AG04449 (cell line): Measurements from ENCODE around the gene PIP5K1B.

Experiments
- CTCF ChIA-PET: fragments of 350-600 bp; formaldehyde crosslinking; extraction: SDS; loops from one replicate; lab custom pipeline; 2021; ENCODE audit warnings: antibody characterized with exemption; lab: Yijun Ruan, JAX
- POLR2A ChIA-PET: fragments of 400-600, 350-600 bp; formaldehyde crosslinking; extraction: SDS; loops from one replicate; lab custom pipeline; 2020; ENCODE audit warnings: antibody characterized with exemption, inconsistent platforms; lab: Yijun Ruan, JAX
- DNase-seq: peaks from one replicate; pipeline ENCODE4 v3.0.0-alpha.2; 2010; ENCODE audit warnings: low read depth, low spot score
- H3K4me3 ChIP-seq: 2 replicates; pipeline ENCODE4 v1.5.1; 2011; ENCODE audit warnings: low read depth, mild to moderate bottlenecking, control low read depth, low read length
- CTCF ChIP-seq: IDR thresholded peaks from one replicate; pipeline ENCODE4 v1.5.1; 2011; ENCODE audit warnings: mild to moderate bottlenecking, moderate library complexity, low read length, control low read depth, inconsistent platforms; ENCODE audit not compliant: insufficient read depth; ENCODE audit errors: missing control alignments

The PIP5K1B gene

GRCh38 chr9:68750786-68751185 is 45.7 kb downstream of the PIP5K1B start:
- TF ChIP-seq CTCF, result no peak
- CTCF ChIA-PET, result no interaction called here
- DNase-seq, result no peak
- POLR2A ChIA-PET, result no interaction called here
- no peak overlapping the region for H3K4me3 ChIP-seq

GRCh38 chr9:68751556-68751955 is 46.5 kb downstream of the PIP5K1B start:
- no peak for DNase-seq
- ChIA-PET CTCF (no interaction called here), POLR2A (no interaction called here)
- no peak for TF ChIP-seq CTCF
- H3K4me3 ChIP-seq, result no peak overlapping the region

DNA sequence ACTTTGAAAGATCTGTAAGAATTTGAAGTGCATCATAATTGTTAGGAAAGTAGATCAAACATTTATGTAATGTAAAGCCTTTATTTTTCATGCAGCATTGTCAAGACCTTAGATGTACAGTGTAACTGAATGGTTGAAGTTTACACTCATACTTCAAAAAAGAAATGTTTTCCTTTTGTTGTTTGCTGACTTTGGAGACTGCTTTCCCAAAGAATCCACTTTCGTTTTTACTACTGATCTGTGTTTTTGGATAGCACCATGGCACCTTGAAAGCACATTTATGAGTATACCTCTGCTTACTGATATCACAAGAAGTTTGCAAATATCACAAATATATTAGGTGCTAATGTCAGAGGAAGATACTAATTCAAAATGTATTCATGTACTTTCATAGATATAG is 50.0 kb downstream of the PIP5K1B start:
- no peak overlapping the region for H3K4me3 ChIP-seq
- POLR2A ChIA-PET, result no interaction called here
- DNase-seq, result no peak
- TF ChIP-seq CTCF, result no peak
- CTCF ChIA-PET, result no interaction called here

GRCh38 chr9:68755752-68756151 is 50.7 kb downstream of the PIP5K1B start:
- CTCF ChIA-PET, result no interaction called here
- no peak for TF ChIP-seq CTCF
- H3K4me3 ChIP-seq, result no peak overlapping the region
- POLR2A ChIA-PET, result no interaction called here
- DNase-seq, result no peak

DNA sequence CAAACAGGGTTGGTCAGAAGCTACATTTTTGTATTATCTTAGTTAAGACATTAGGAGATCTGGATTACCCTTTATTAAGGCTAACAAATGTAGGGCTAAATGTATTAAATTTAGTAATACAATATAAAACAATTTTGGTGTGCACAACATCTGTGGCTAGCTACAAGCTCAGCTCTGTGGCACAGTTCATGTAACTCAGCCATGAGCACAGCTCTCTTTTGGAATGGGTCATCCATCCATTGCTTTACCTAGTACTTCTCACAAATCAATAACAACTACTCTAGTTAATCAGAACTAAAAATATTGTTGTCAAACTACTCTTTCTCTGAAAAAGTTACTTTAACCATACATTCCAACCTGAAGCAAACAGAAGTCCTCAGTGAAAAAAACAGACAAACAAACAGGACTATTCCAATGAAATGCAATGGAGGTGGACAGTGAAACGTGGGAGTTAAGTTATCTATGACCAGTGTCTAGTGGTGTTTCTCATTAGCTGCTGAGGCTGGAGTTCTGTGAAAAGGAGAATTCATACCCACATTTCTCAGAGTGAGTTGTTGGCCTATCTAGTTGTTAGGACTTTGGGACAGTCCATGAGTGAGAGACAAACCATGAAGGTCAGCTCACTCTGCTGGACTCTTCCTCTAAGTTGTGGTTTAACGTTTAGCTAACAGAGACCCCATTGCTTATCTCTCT is 55.1 kb downstream of the PIP5K1B start:
- ChIA-PET POLR2A (no interaction called here), CTCF (no interaction called here)
- no peak for DNase-seq
- no peak overlapping the region for H3K4me3 ChIP-seq
- no peak for TF ChIP-seq CTCF

DNA sequence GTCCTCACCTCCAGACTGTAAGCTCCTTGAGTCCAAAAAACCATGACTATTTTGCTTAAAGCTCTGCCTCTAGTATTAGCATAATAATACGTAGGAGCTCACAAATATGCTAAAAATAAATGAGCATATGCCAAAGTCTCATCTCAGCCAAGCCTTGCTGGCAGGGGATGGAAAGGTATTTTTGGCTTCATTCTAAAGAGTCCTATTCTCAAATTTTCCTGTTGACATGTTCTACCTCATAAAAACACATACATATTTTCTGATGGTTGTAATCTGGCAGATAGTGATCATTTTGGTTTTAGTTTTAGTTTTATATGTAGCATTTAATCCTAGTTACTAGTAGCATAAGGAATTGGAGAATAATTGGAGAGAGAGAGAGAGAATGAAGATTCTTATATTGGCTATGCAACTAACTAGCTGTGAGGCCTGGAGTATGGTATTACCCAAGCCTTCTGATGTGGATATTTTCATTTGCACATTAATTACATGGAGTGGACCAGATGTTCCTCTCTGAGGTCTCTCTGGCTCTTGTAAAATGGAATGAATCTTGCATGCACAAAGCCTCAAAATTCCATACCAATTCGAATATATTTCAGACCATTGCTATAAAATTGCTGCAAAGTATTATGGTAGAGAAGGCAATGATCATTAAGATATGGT is 55.8 kb downstream of the PIP5K1B start:
- H3K4me3 ChIP-seq, result no peak overlapping the region
- no peak for DNase-seq
- POLR2A ChIA-PET, result no interaction called here
- CTCF ChIA-PET, result no interaction called here
- no peak for TF ChIP-seq CTCF
